DOHH2 (cell line): ENCODE results near the gene RIMBP2.

Experiments
- H3F3A ChIP-seq: fragments of 200-600 bp; sonication (generic), shearing (Covaris generic); 2 replicates; pipeline ENCODE4 v1.6.0; 2016; ENCODE audit warnings: antibody characterized with exemption, mild to moderate bottlenecking; ENCODE audit not compliant: control insufficient read depth, insufficient read depth
- H3K27ac ChIP-seq: fragments of 200-600 bp; sonication (generic); 2 replicates; pipeline ENCODE4 v1.5.1; 2014; ENCODE audit warnings: low read depth, mild to moderate bottlenecking, low read length, moderate library complexity
- H3K27me3 ChIP-seq: fragments of 200-600 bp; sonication (generic); 2 replicates; pipeline ENCODE4 v1.6.1; 2014; ENCODE audit warnings: mild to moderate bottlenecking, low read length, mixed read lengths; ENCODE audit not compliant: control insufficient read depth
- H3K36me3 ChIP-seq: fragments of 200-600 bp; sonication (generic); 2 replicates; pipeline ENCODE4 v1.6.1; 2014; ENCODE audit warnings: mild to moderate bottlenecking, low read length, moderate library complexity, mixed read lengths; ENCODE audit not compliant: control insufficient read depth
- H3K4me1 ChIP-seq: fragments of 200-600 bp; sonication (generic); 2 replicates; pipeline ENCODE4 v1.6.1; 2014; ENCODE audit warnings: mild to moderate bottlenecking, low read length, mixed read lengths; ENCODE audit not compliant: control insufficient read depth
- H3K4me2 ChIP-seq: fragments of 200-600 bp; sonication (generic); 2 replicates; pipeline ENCODE4 v1.6.0; 2014; ENCODE audit warnings: mild to moderate bottlenecking, low read length, moderate library complexity
- H3K4me3 ChIP-seq: fragments of 200-600 bp; sonication (generic); 2 replicates; pipeline ENCODE4 v1.5.1; 2014; ENCODE audit warnings: mild to moderate bottlenecking, low read length, mixed read lengths
- H3K79me2 ChIP-seq: fragments of 200-600 bp; sonication (generic); 2 replicates; pipeline ENCODE4 v1.6.1; 2014; ENCODE audit warnings: mild to moderate bottlenecking, low read length, mixed read lengths; ENCODE audit not compliant: control insufficient read depth
- H3K9me2 ChIP-seq: fragments of 200-600 bp; sonication (generic); replicated peaks from 2 replicates; pipeline ENCODE4 v1.6.1; 2014; ENCODE audit warnings: mild to moderate bottlenecking, low read length, mixed read lengths; ENCODE audit not compliant: control insufficient read depth
- H3K9me3 ChIP-seq: fragments of 200-600 bp; sonication (generic); 2 replicates; pipeline ENCODE4 v1.6.1; 2014; ENCODE audit warnings: antibody characterized with exemption, low read length, mixed read lengths; ENCODE audit not compliant: control insufficient read depth, insufficient read depth
- H4K20me1 ChIP-seq: fragments of 200-600 bp; sonication (generic); 2 replicates; pipeline ENCODE4 v1.6.0; 2014; ENCODE audit warnings: low read depth, mild to moderate bottlenecking, antibody characterized with exemption, low read length, moderate library complexity; ENCODE audit not compliant: control insufficient read depth, insufficient read depth
- CTCF ChIP-seq: fragments of 200-600 bp; sonication (generic); IDR thresholded peaks from one replicate; pipeline ENCODE4 v1.5.1; 2014; ENCODE audit warnings: antibody characterized with exemption, mild to moderate bottlenecking, low read depth, low read length; ENCODE audit not compliant: poor library complexity, severe bottlenecking
- EZH2phosphoT487 ChIP-seq: fragments of 200-600 bp; sonication (generic); IDR thresholded peaks from 2 replicates; pipeline ENCODE4 v1.6.1; 2017; ENCODE audit warnings: borderline replicate concordance, mild to moderate bottlenecking, antibody characterized with exemption, low read length, moderate library complexity, mixed read lengths

Gene RIMBP2

DNA sequence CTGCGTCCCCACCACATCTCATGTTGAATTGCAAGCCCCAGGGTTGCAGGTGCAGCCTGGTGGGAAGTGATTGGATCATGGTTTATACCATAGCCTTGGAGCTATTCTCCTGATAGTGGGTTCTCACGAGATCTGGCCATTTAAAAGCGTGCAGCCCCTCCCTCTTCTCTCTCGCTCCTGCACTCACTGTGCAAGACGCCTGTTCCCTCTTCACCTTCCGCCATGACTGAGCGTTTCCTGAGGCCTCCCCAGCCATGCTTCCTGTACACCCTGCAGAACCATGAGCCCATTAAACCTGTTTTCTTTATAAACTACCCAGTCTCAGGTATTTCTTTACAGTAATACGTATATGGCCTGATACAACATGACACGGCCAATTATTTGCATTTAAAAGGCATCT is 146.6 kb downstream of the RIMBP2 start:
- Histone ChIP-seq H3K9me2 (no peaks in the 10 kb centered on the region), H3K27me3 (no peaks in the 10 kb centered on the region), H3K4me3 (no peak overlapping the region), H3K79me2 (no peaks in the 10 kb centered on the region), H3K9me3 (no peaks in the 10 kb centered on the region; the same call in 1 of the 2 replicates), H3K27ac (no peak overlapping the region), H3K36me3 (no peaks in the 10 kb centered on the region), H3K4me2 (no peak overlapping the region), H3K4me1 (no peaks in the 10 kb centered on the region), H3F3A (no peaks in the 10 kb centered on the region), H4K20me1 (no peaks in the 10 kb centered on the region)
- no peak for TF ChIP-seq CTCF
- TF ChIP-seq EZH2phosphoT487, result no peak

GRCh38 chr12:130568501-130568900 is 147.6 kb downstream of the RIMBP2 start:
- no peak overlapping the region for H3K4me2 ChIP-seq
- no peaks in the 10 kb centered on the region for H3F3A ChIP-seq
- H3K27me3 ChIP-seq, result no peaks in the 10 kb centered on the region
- no peak overlapping the region for H3K4me3 ChIP-seq
- no peaks in the 10 kb centered on the region for H3K79me2 ChIP-seq
- no peaks in the 10 kb centered on the region for H3K36me3 ChIP-seq
- no peaks in the 10 kb centered on the region for H3K9me2 ChIP-seq
- H3K9me3 ChIP-seq, result no peaks in the 10 kb centered on the region; the same call in 1 of the 2 replicates
- TF ChIP-seq CTCF, result no peak
- no peak for TF ChIP-seq EZH2phosphoT487
- H3K4me1 ChIP-seq, result no peaks in the 10 kb centered on the region
- no peaks in the 10 kb centered on the region for H4K20me1 ChIP-seq
- no peak overlapping the region for H3K27ac ChIP-seq

- H3F3A ChIP-seq, result no peaks in the 10 kb centered on the region
- H3K4me3 ChIP-seq, result no peak overlapping the region
- H3K36me3 ChIP-seq, result no peaks in the 10 kb centered on the region
- H3K27ac ChIP-seq, result no peak overlapping the region
- H4K20me1 ChIP-seq, result no peaks in the 10 kb centered on the region
- no peak overlapping the region for H3K4me2 ChIP-seq
- no peaks in the 10 kb centered on the region for H3K9me2 ChIP-seq
- no peaks in the 10 kb centered on the region for H3K79me2 ChIP-seq
- H3K9me3 ChIP-seq, result no peaks in the 10 kb centered on the region; the same call in 1 of the 2 replicates
- H3K27me3 ChIP-seq, result no peaks in the 10 kb centered on the region
- no peak for TF ChIP-seq EZH2phosphoT487
- TF ChIP-seq CTCF, result no peak
- H3K4me1 ChIP-seq, result no peaks in the 10 kb centered on the region
Measured at GRCh38 chr12:130568041-130568440, 148.1 kb downstream of the RIMBP2 start.
